GM12878 (cell line): ENCODE data around the gene INSIG1. TPM values are rescaled to one million over a fixed set of nuclear protein-coding genes. Genes with fewer than 3 reads are reported as not detected.

ENCODE experiments used
- ATAC-seq: fragments of 200-7000 bp; cut with Tn5 transposase; 3 replicates; pipeline ENCODE4 v1.9.1; 2020; ENCODE audit warnings: mild to moderate bottlenecking, moderate library complexity
- BruUV-seq: library from RNA; stranded (reverse); fragments of 400-500 nt; replicated peaks from 2 replicates; lab custom pipeline; 2021; lab: Mats Ljungman, UMichigan
- CTCF ChIA-PET: fragments of 300-600 bp; sonication (Branson Sonifier 250); formaldehyde crosslinking; extraction: SDS; loops from one replicate; lab custom pipeline; 2021; ENCODE audit warnings: inconsistent platforms; lab: Yijun Ruan, JAX
- POLR2A ChIA-PET: fragments of 350-600 bp; formaldehyde crosslinking; extraction: SDS; loops from one replicate; lab custom pipeline; 2021; ENCODE audit warnings: inconsistent platforms; lab: Charles Lee
- RAD21 ChIA-PET: fragments of 300-600 bp; sonication (Branson Sonifier 250); formaldehyde crosslinking; loops from one replicate; lab custom pipeline; 2023; ENCODE audit warnings: antibody characterized with exemption; ENCODE audit not compliant: unreplicated experiment; lab: Charles Lee
- SMC1A ChIA-PET: fragments of 300-600 bp; sonication (Branson Sonifier 250); formaldehyde crosslinking; loops from one replicate; lab custom pipeline; 2023; ENCODE audit not compliant: unreplicated experiment, uncharacterized antibody; lab: Charles Lee
- DNase-seq: peaks from one replicate; pipeline ENCODE4 v3.0.0-alpha.2; 2011; ENCODE audit warnings: low read depth, low spot score
- FAIRE-seq: peaks from 3 replicates; lab custom pipeline; 2011; peaks lifted over from hg19 to GRCh38; lab: Jason Lieb, UNC
- H2AFZ ChIP-seq: 2 replicates; pipeline ENCODE4 v1.6.0; 2011; ENCODE audit warnings: low read depth, low read length, control low read depth; ENCODE audit not compliant: control insufficient read depth
- H3K27ac ChIP-seq: 2 replicates; pipeline ENCODE4 v1.5.1; 2011; ENCODE audit warnings: control low read depth; ENCODE audit not compliant: control insufficient read depth, insufficient read depth
- H3K27me3 ChIP-seq, 2 experiments: replicated peaks in 1 of 2; 2 replicates each; pipeline versions ENCODE4 v1.6.0 to v1.6.1; 2011; ENCODE audit warnings: low read length in 1 of 2; ENCODE audit not compliant: control insufficient read depth in 2 of 2, insufficient read depth in 2 of 2
- H3K36me3 ChIP-seq, 2 experiments: 2 replicates each; pipeline ENCODE4 v1.5.1; 2011; ENCODE audit warnings: low read length in 1 of 2; ENCODE audit not compliant: control insufficient read depth in 2 of 2, insufficient read depth in 2 of 2
- H3K4me1 ChIP-seq: 2 replicates; pipeline ENCODE4 v1.6.1; 2011; ENCODE audit warnings: mild to moderate bottlenecking, low read length, moderate library complexity, mixed read lengths; ENCODE audit not compliant: control insufficient read depth, insufficient read depth
- H3K4me2 ChIP-seq: 2 replicates; pipeline ENCODE4 v1.6.0; 2011; ENCODE audit warnings: control low read depth; ENCODE audit not compliant: control insufficient read depth, insufficient read depth
- H3K4me3 ChIP-seq: fragments of 200-600 bp; sonication (generic); 2 replicates; pipeline ENCODE4 v1.5.1; 2016
- H3K79me2 ChIP-seq: 2 replicates; pipeline ENCODE4 v1.6.0; 2011; ENCODE audit warnings: low read length; ENCODE audit not compliant: control insufficient read depth, insufficient read depth
- H3K9ac ChIP-seq: 2 replicates; pipeline ENCODE4 v1.8.0; 2011; ENCODE audit warnings: low read length, control low read depth, mixed read lengths; ENCODE audit not compliant: control insufficient read depth, insufficient read depth
- H3K9me3 ChIP-seq: replicated peaks from 3 replicates; pipeline ENCODE4 v1.5.1; 2011; ENCODE audit warnings: mild to moderate bottlenecking, low read length; ENCODE audit not compliant: control insufficient read depth, insufficient read depth
- H4K20me1 ChIP-seq: 2 replicates; pipeline ENCODE4 v1.6.0; 2011; ENCODE audit not compliant: control insufficient read depth, insufficient read depth
- ETV6 ChIP-seq, 2 experiments: fragments of 450-650 bp in 1 of 2; IDR thresholded peaks in 1 of 2; conservative IDR thresholded peaks in 1 of 2; 2 replicates each; pipeline ENCODE4 v1.6.1; 2014; ENCODE audit warnings: antibody characterized with exemption in 1 of 2, borderline replicate concordance in 1 of 2, low read depth in 1 of 2, mild to moderate bottlenecking in 1 of 2, moderate library complexity in 1 of 2
- FOS ChIP-seq: IDR thresholded peaks from 3 replicates; pipeline ENCODE4 v1.6.1; 2011; ENCODE audit warnings: borderline replicate concordance; ENCODE audit not compliant: insufficient read length; ENCODE audit errors: extremely low read depth
- FOXK2 ChIP-seq: fragments of 450-650 bp; IDR thresholded peaks from 2 replicates; pipeline ENCODE4 v1.6.1; 2017; ENCODE audit warnings: mild to moderate bottlenecking, moderate library complexity
- NFYB ChIP-seq: IDR thresholded peaks from 2 replicates; pipeline ENCODE4 v1.6.1; 2011; ENCODE audit warnings: low read depth, mild to moderate bottlenecking, low read length, improper control_type of control experiment, moderate library complexity; ENCODE audit not compliant: insufficient read depth
- NR2F1 ChIP-seq: fragments of 450-650 bp; conservative IDR thresholded peaks from 2 replicates; pipeline ENCODE4 v1.6.1; 2017; ENCODE audit warnings: mild to moderate bottlenecking
- RCOR1 ChIP-seq: conservative IDR thresholded peaks from 2 replicates; pipeline ENCODE4 v1.6.1; 2012; ENCODE audit warnings: low read depth, low read length, improper control_type of control experiment
- SMAD1 ChIP-seq: fragments of 450-650 bp; IDR thresholded peaks from 2 replicates; pipeline ENCODE4 v1.6.1; 2018; ENCODE audit warnings: mild to moderate bottlenecking, low read depth; ENCODE audit not compliant: partially characterized antibody
- YY1 ChIP-seq: IDR thresholded peaks from 2 replicates; pipeline ENCODE4 v1.6.1; 2011; ENCODE audit warnings: low read depth, mild to moderate bottlenecking, low read length
- ZNF217 ChIP-seq: fragments of 450-650 bp; IDR thresholded peaks from 2 replicates; pipeline ENCODE4 v1.6.1; 2017; ENCODE audit warnings: antibody characterized with exemption, mild to moderate bottlenecking
- WGBS: methylation state at CpG from one replicate; pipeline ENCODE4 v1.1.6; 2016; ENCODE audit warnings: low lambda C conversion rate; ENCODE audit not compliant: insufficient replicate concordance, insufficient coverage; ENCODE audit errors: missing lambda C conversion rate; 5-methylcytosine and 5-hydroxymethylcytosine counted together
- in situ Hi-C: fragments of 300-500 bp; cut with MboI; formaldehyde crosslinking; loops from 9 replicates; pipeline ENCODE4 v1.14.3; 2018; ENCODE audit warnings: mixed read lengths
- intact Hi-C: fragments of 100-400 bp; cut with micrococcal nuclease; formaldehyde crosslinking; loops from one replicate; pipeline ENCODE4 v1.14.2; 2022; ENCODE audit not compliant: unreplicated experiment
- polyA plus RNA-seq, 11 experiments: library from polyadenylated mRNA; depleted of rRNA in 4 of 11; unstranded in 6 of 11; stranded (reverse) in 5 of 11; fragments of >200 nt; fragmentation: Nextera tagmentation in 4 of 11; fragmentation: Illumina TruSeq in 1 of 11; extraction: Ambion mirVana in 4 of 11; extraction: Trizol in 1 of 11; gene quantifications; 1 replicate in 1 of 11; 2 replicates in 10 of 11; pipeline versions ENCODE4 v1.2.1 to v1.2.3, GENCODE V29; 2011 to 2016; ENCODE audit warnings: inconsistent platforms in 2 of 11, missing spikeins in 2 of 11, low read depth in 1 of 11
- total RNA-seq, 4 experiments: library from RNA; depleted of rRNA in 3 of 4; stranded (reverse); fragments of >200 nt in 3 of 4; fragmentation: Illumina TruSeq in 1 of 4; extraction: Trizol in 1 of 4; gene quantifications; 2 replicates each; pipeline versions ENCODE4 v1.2.1 to v1.2.3, GENCODE V29; 2013 to 2021
- TF ChIP-seq, protein P1 (sequence below): IDR thresholded peaks from 2 replicates; pipeline ENCODE4 v1.6.1; 2011; ENCODE audit warnings: low read depth, low read length, improper control_type of control experiment, borderline replicate concordance

Gene INSIG1
- total and polyA plus RNA-seq, 10 of the 15 experiments (the other 5 are each of a cell fraction or from before 2014, with no cell fraction given), result 29.6 to 168 (median 91.1) TPM

DNA sequence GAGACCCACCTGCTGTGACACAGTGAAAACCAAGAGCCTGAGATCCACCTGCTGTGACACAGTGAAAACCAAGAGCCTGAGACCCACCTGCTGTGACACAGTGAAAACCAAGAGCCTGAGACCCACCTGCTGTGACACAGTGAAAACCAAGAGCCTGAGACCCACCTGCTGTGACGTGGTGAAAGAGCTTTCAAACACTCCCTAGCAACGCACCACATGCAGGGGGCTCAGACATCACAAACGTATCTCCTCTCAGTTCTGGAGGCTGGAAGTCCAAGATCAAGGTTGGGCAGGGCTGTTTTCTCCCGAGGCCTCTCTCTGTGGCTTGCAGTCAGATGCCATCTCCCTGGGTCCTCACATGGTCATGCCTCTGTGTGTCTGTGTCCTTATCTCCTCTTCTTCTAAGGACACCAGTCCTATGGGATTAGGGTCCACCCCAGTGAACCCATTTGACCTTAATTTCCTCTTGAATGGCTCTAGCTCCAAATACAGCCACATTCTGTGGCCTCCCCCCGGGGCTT, 43.8 kb downstream of the INSIG1 start:
- H4K20me1 ChIP-seq, result no peaks in the 10 kb centered on the region
- H3K4me1 ChIP-seq, result peaks cover 8% of the 10 kb centered on the region
- H3K27me3 ChIP-seq, result no peaks in the 10 kb centered on the region
- no peaks in the 10 kb centered on the region; the same call in 2 of the 3 replicates for H3K9me3 ChIP-seq
- DNase-seq, result no peak
- ChIA-PET SMC1A (no interaction called here), CTCF (interaction anchor here (2.0 kb wide), 1 partner anchor 414 kb away, joined by 13 read pairs; no protein-coding TSS in a partner anchor), POLR2A (interaction anchor here (0.6 kb wide), 1 partner anchor 38 kb away, joined by 5 read pairs; no protein-coding TSS in a partner anchor), RAD21 (interaction anchor here (1.3 kb wide), 1 partner anchor 43 kb away, joined by 4 read pairs; no protein-coding TSS in a partner anchor)
- H3K4me2 ChIP-seq, result no peak overlapping the region
- no peak overlapping the region for H3K27ac ChIP-seq
- intact Hi-C loops (loop anchor here (5.0 to 10.0 kb wide), 3 partner anchors 134 to 429 kb away; partner anchors contain the start of gene PAXIP1), in situ Hi-C loops (loop anchor here (5.0 kb wide), 2 partner anchors 154 to 414 kb away; no protein-coding TSS in a partner anchor)
- no peak overlapping the region for H3K9ac ChIP-seq
- H2AFZ ChIP-seq, result no peak overlapping the region
- H3K36me3 ChIP-seq, result no peaks in the 10 kb centered on the region
- BruUV-seq, result no TSS peak
- no peak overlapping the region for H3K4me3 ChIP-seq
- H3K79me2 ChIP-seq, result no peaks in the 10 kb centered on the region
- TF ChIP-seq FOS, result no peak
- no peak for TF ChIP-seq NR2F1
- no peak for TF ChIP-seq RCOR1
- no peak for TF ChIP-seq YY1
- no peak for TF ChIP-seq SMAD1
- no peak for TF ChIP-seq NFYB
- no peak for TF ChIP-seq ZNF217
- no peak for TF ChIP-seq FOXK2
- TF ChIP-seq, protein P1, sequence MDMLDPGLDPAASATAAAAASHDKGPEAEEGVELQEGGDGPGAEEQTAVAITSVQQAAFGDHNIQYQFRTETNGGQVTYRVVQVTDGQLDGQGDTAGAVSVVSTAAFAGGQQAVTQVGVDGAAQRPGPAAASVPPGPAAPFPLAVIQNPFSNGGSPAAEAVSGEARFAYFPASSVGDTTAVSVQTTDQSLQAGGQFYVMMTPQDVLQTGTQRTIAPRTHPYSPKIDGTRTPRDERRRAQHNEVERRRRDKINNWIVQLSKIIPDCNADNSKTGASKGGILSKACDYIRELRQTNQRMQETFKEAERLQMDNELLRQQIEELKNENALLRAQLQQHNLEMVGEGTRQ, result no peak
- no peak for TF ChIP-seq ETV6 (conservative IDR thresholded peaks at IDR 0.05 in 1 of 2, IDR thresholded peaks at IDR 0.05 in 1 of 2; ENCODE audit: borderline replicate concordance in 1 of 2, low read depth in 1 of 2)
- WGBS, result 22% methylated on average over 5 of the region's 5 CpGs
- no peak for FAIRE-seq
- ATAC-seq, result no peak
